NCI-H187 (cell line): ENCODE data around the gene COL17A1.

Experiments used
- DNase-seq, 2 experiments: peaks; one replicate each; lab custom pipeline; 2025; lab: John Stamatoyannopoulos, UW

The COL17A1 gene

DNA sequence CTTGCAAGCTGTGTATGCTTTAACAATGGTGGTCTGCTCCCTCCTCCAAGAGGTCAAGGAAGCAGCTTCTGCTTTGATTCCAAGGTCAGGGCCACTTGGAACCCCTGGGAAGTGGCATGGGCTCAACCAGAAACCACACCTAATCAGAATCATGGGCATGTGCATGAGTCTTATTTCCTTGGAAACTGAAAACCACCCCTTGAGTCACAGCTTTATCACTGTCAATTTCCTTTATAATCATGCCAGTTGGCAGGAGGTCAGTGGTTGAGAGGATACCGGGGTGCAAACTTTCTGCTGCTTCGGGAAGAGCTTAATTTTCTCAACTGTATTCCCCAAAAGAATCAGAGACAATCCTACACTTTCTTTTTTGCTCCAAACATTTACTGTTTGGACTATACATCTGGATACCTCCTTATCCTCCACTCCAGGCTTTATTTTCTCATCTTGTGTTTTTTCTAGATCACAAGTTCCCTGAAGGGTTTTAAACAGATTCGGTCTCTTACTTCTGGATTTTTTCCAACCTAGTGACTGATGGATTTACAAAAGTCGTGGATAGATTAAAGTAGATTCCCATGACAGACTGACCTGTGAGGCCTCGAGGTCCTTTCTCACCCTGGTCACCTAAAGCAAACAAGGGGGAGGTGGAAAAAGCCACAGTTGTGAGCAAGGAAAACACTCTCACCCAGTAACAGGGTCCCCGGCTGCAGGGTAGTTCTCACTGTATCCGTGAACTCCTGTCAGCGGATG is 36.0 kb downstream of the COL17A1 start:
- no peak for DNase-seq

DNA sequence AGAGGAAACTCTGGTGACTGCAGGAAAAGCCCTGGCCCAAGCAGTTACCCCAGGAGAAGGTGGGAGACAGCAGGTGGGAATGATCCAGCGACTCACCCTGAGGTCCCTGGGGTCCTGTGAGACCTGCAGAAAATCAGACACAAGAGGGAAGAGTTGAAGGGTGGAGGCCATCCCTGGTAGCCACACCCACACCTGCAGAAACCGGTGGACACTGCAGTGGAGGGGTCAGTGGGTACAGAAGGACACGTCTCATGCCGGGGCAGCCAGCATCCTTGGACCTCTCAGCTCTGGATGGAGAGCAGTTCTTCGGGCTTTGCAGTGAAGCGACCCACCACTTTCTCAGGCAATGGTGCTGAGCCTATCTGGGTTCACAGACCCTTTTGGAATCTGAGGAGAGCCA is 39.0 kb downstream of the COL17A1 start:
- DNase-seq, result no peak

- DNase-seq, result no peak
Measured at GRCh38 chr10:104045151-104046089, 40.3 kb downstream of the COL17A1 start.

GRCh38 chr10:104043854-104044253 is 41.8 kb downstream of the COL17A1 start:
- no peak for DNase-seq

GRCh38 chr10:104043185-104043830 is 42.4 kb downstream of the COL17A1 start:
- no peak for DNase-seq

DNA sequence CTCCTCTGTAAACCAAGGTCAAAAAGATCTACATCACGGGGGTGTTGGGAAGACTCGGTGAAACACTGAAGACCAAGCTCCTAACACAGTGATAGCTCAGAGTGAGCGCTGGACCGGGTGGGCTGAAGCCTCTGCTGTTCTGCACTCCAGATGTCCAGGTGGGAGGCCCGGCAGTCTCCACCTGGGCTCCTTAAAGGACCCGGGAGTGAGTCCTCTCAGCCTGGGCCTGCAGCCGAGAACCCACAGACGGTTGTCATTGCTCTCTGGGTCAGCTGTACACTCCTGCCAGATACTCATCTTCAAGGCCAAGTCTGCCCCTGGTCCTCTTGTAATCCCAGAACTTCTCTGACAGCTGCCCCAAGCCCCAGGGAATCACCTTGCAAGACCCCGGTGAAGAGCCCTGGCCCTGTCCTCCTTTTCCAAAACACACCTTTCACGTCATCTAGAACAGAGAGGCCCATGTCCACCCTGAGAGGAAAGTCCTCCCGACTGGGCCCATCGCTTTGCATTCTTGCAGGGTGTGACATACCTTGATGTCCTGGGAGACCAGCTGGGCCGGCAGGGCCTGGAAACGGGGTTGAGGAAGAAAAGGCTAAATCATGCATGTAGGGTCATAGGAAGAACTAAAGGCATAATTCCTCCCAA is 43.7 kb downstream of the COL17A1 start:
- no peak for DNase-seq

DNA sequence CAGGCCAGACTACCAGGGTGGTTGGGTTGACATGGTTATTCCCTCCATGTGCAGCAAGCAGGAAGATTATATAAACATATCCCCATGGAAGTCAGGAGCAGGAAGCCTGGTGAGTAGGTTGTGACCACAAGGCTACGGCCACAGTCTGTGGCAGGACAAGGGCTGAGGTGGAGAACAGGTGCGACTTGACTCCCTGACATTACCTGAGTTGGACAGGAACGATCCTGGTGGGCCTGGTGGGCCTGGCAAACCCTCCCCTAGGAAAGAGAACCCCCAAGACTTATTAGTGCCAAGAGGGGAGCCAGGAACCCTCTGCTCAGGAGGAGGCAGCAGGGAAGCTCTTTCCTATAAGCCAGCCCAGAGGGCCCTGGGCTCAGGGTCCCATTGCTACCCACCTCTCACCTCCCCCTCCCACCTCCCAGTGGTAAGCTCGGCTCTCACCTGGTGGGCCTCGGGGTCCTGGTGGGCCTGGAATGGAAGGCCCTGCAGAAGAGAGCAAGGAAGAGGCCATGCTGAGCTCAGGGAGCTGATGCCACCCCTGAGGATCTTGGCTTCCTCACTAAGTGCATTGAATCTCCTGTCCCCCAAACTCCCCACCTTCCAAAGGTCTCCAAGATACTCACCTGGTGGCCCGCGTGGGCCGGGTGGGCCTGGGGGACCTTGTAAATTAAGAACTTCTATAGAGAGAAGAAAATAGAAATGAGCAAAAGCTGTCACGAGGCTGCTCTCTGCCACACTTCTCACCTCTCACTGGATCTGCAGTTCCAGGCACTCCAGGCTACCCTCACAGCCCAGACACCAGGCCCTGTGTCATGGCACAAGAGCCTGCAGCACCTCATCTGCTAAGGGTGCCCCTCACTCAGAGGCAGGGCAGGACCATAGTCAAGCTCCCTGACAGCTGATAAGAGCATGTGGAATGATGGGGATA is 44.6 kb downstream of the COL17A1 start:
- no peak for DNase-seq

GRCh38 chr10:104040382-104040781 is 45.3 kb downstream of the COL17A1 start:
- no peak for DNase-seq

GRCh38 chr10:104038958-104039752 is 46.5 kb downstream of the COL17A1 start:
- no peak for DNase-seq

- DNase-seq, result no peak
Measured at GRCh38 chr10:104038537-104038936, 47.1 kb downstream of the COL17A1 start.

- DNase-seq, result no peak
Measured at GRCh38 chr10:104037261-104037951, 48.3 kb downstream of the COL17A1 start.

DNA sequence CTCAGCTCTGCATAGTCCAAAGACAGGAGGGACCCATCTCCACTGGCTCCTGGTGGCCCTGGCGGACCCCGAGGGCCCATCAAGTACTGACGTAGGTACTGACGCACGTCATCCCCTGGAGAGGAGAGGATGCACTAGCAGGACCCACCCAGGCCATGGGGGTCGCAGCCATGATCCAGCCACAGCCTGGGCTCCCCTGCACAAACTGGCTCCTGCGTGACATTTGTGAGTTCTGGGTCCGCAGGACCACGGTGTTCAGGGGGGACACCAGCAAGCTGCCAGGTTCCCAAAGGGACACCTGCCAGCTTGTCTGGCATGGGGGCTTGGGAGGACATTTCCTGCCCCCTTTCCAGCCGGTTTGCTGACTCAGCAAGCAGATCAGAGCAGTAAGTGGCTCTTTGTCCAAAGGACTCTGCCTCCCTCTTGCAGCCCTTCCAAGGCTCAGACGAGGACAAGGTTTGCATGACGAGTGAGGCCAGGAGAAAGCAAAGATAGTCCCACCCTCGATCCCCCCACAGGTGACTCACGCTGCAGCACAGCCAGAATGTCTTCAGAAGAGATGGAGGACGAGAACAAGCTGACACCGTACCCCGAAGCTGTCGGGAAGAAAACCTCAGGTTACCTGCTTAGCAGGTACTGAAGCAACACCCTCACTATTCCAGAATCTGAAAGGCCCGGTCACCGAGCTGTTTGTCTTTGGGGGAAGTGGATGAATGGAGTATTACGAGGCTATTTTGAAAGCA is 49.0 kb downstream of the COL17A1 start:
- DNase-seq, result no peak

- DNase-seq, result no peak
Measured at GRCh38 chr10:104036069-104036384, 49.7 kb downstream of the COL17A1 start.

DNA sequence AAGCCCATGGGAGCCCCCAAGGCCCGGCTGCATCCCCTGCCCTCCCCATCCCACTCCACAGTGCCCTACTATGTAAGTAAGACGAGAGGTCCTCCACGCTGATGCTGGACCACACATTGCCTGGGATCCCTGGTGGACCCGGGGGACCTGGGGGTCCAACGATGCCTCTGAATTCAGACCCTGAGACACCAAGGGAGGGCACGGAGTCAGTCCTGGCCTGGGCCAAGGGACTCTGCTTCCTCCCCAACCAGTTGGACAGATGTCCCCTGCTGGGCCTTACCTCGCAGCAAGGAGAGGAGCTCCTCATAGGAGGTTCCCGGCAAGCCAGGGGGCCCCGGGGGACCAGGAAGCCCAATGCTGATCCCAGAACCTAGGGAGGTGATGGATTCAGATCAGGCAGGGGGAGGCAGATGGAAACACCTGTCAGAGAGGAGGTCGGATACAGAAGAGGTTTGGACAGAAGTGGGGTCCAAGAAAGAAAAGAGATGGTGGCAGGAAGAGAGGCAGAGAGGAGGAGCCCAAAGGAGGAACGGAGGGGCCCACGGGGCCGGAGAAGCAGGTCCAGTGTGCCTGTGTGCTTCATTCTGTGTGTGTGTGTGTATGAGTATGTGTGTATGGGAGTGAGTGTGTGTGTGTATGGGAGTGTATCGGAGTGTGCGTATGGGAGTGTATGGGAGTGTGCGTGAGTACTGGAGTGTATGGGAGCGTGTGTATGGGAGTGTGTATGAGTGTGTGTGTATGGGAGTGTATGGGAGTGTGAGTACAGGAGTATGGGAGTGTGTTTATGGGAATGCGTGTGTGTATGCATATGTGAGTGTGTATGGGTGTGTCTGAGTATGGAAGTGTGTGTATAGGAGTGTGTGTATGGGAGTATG is 50.2 kb downstream of the COL17A1 start:
- no peak for DNase-seq

DNA sequence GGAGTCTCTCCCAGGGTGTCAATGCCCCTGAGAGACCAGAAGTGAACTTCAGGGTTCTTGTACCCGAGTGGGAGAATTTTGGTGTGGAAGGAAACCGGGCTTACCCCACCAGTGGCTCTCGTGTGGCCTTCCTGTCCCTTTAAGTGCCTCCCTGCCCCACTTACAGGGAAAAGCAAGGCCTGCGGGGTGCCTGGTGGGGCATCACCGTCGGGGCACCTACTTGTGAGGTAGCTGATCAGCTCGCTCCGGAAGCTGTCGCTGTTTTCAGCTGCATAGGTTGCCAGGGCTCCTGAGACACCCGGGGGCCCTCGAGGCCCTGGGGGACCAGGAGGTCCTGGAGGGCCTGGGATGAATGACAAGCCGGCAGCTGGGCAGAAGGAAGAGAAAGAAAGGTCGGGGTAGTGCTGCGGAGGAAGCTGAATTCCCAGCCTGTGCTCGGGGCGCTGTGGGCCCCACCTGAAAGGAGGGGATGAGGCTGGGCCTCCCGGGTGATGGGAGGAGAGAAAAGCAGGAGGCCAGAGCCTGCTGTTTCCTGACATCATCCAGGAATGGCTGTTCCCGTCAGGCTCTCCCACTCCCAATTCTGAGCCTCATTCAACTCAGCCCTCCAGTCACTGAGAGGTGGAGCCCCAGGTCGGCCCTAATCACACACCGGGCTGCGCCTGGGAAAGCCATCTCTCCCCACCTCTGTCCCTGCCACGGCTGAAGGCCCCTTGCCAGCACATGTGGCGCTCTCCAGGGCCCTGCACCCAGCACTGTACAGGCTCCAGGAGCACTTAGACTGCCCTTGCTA is 51.1 kb downstream of the COL17A1 start:
- no peak for DNase-seq

- DNase-seq, result no peak
Measured at GRCh38 chr10:104033966-104034365, 51.7 kb downstream of the COL17A1 start.

DNA sequence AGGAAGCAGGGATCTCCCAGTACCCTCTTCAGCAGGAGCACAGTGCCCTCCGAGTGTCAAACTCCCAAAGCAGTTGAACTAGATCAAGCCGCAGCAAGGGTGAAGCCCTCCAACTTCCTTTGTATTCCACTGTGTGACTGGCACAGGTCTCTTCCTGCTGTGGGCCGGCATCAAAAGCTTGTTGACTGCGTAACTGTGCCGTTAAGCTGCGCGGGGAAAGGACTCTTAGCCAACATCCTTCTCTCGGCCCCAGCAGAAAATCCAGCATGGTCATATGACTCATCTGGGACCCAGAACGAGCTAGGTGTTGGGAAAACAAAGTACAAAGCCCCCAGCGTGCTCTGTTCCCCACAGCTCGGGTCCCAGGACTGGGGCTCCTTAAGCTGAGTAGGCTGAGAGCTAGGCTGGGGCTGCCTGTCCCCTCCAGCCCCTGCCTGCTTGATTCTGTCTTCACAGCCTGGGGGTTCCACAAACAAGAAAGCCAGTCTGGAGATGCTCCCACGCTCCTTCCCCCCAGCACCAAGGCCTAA is 52.2 kb downstream of the COL17A1 start:
- DNase-seq, result no peak
